ENCODE results near the gene KRT5. TPM values are rescaled to one million over a fixed set of nuclear protein-coding genes. Genes with fewer than 3 reads are reported as not detected.

KRT5 gene
- total and polyA plus RNA-seq, 4 donors = 0.08 TPM; not detected in 3

Other genes starting within 250 kb of the KRT5 start
- under 1 TPM in 1 of 2 donors, not detected in 1; 0.08 TPM for gene KRT86, start 245.7 kb downstream of the KRT5 start, total RNA-seq
- not detected for gene KRT86, start 245.7 kb downstream of the KRT5 start, polyA plus RNA-seq
- gene KRT81, start 228.9 kb downstream of the KRT5 start, total RNA-seq = not detected
- not detected for gene KRT81, start 228.9 kb downstream of the KRT5 start, polyA plus RNA-seq
- gene KRT83, start 199.0 kb downstream of the KRT5 start, total RNA-seq = not detected
- gene KRT83, start 199.0 kb downstream of the KRT5 start, polyA plus RNA-seq = not detected
- not detected for gene KRT85, start 152.9 kb downstream of the KRT5 start, total RNA-seq
- gene KRT85, start 152.9 kb downstream of the KRT5 start, polyA plus RNA-seq = not detected
- gene KRT84, start 134.7 kb downstream of the KRT5 start, total RNA-seq = not detected
- not detected for gene KRT84, start 134.7 kb downstream of the KRT5 start, polyA plus RNA-seq
- not detected for gene KRT82, start 114.1 kb downstream of the KRT5 start, total RNA-seq
- gene KRT82, start 114.1 kb downstream of the KRT5 start, polyA plus RNA-seq = not detected
- not detected for gene KRT75, start 86.0 kb downstream of the KRT5 start, total RNA-seq
- gene KRT75, start 86.0 kb downstream of the KRT5 start, polyA plus RNA-seq = not detected
- under 1 TPM in 1 of 2 donors, not detected in 1; 0.23 TPM for gene KRT6B, start 68.2 kb downstream of the KRT5 start, total RNA-seq
- not detected for gene KRT6B, start 68.2 kb downstream of the KRT5 start, polyA plus RNA-seq
- gene KRT6C, start 46.6 kb downstream of the KRT5 start, total RNA-seq = under 1 TPM in 1 of 2 donors, not detected in 1; 0.61 TPM
- gene KRT6C, start 46.6 kb downstream of the KRT5 start, polyA plus RNA-seq = not detected
- gene KRT6A, start 27.1 kb downstream of the KRT5 start, total RNA-seq = under 1 TPM in 1 of 2 donors, not detected in 1; 0.05 TPM
- gene KRT6A, start 27.1 kb downstream of the KRT5 start, polyA plus RNA-seq = under 1 TPM in 1 of 2 donors, not detected in 1; 0.02 TPM
- not detected for gene KRT71, start 32.8 kb upstream of the KRT5 start, total RNA-seq
- gene KRT71, start 32.8 kb upstream of the KRT5 start, polyA plus RNA-seq = not detected
- not detected for gene KRT74, start 53.4 kb upstream of the KRT5 start, total RNA-seq
- not detected for gene KRT74, start 53.4 kb upstream of the KRT5 start, polyA plus RNA-seq
- not detected for gene KRT72, start 81.1 kb upstream of the KRT5 start, total RNA-seq
- not detected for gene KRT72, start 81.1 kb upstream of the KRT5 start, polyA plus RNA-seq
- not detected for gene KRT73, start 98.2 kb upstream of the KRT5 start, total RNA-seq
- not detected for gene KRT73, start 98.2 kb upstream of the KRT5 start, polyA plus RNA-seq
- gene KRT2, start 131.8 kb upstream of the KRT5 start, total RNA-seq = not detected
- not detected for gene KRT2, start 131.8 kb upstream of the KRT5 start, polyA plus RNA-seq
- 1 to 10 TPM in 1 of 2 donors, not detected in 1; 2.7 TPM for gene KRT1, start 160.0 kb upstream of the KRT5 start, total RNA-seq
- under 1 TPM in 1 of 2 donors, not detected in 1; 0.14 TPM for gene KRT1, start 160.0 kb upstream of the KRT5 start, polyA plus RNA-seq
- not detected for gene KRT77, start 183.1 kb upstream of the KRT5 start, total RNA-seq
- gene KRT77, start 183.1 kb upstream of the KRT5 start, polyA plus RNA-seq = not detected

Measured in liver (tissue), 4 donors.